ENCODE results near the gene INKA1. TPM values are rescaled to one million over a fixed set of nuclear protein-coding genes. Genes with fewer than 3 reads are reported as not detected.
A peak's percentile ranks its signal among the peaks of the same experiment; 100 is the strongest.

Gene INKA1
- total and polyA plus RNA-seq, 9 of the 15 experiments (the other 6 are each of a cell fraction or from before 2014, with no cell fraction given): 0.55 to 13.9 (median 6.7) TPM

GRCh38 chr3:49803465-49804140 lies 542 bp downstream of the INKA1 start (continued):
- peak in 1 of 2 experiments; percentile 76; a peak in 2 of 4 replicates for TF ChIP-seq MNT (conservative IDR thresholded peaks at IDR 0.05)
- TF ChIP-seq ZBTB40 (IDR thresholded peaks at IDR 0.05): no peak
- TF ChIP-seq ZBTB40 (CRISPR knock-in tag; IDR thresholded peaks at IDR 0.05): no peak
- no peak for TF ChIP-seq JUNB (CRISPR knock-in tag; conservative IDR thresholded peaks at IDR 0.05)
- no peak for TF ChIP-seq ZNF707 (CRISPR knock-in tag; conservative IDR thresholded peaks at IDR 0.05)
- no peak for TF ChIP-seq WHSC1 (IDR thresholded peaks at IDR 0.05; ENCODE audit: low read length)
- TF ChIP-seq RNF2 (IDR thresholded peaks at IDR 0.05): no peak
- TF ChIP-seq EGR1 (conservative IDR thresholded peaks at IDR 0.05): peak; percentile 19; the same call in 1 of the 2 replicates
- peak; percentile 93 for TF ChIP-seq TFAP4 (CRISPR knock-in tag; IDR thresholded peaks at IDR 0.05; ENCODE audit: borderline replicate concordance)
- 0 out of 2 replicates have a peak, but pooled peaks have one; percentile 9 for TF ChIP-seq ETS1 (conservative IDR thresholded peaks at IDR 0.05; ENCODE audit: control insufficient read depth, low read depth, low read length)
- peak in 1 of 2 experiments; percentile 65; a peak in 2 of 4 replicates for TF ChIP-seq HDAC1 (IDR thresholded peaks at IDR 0.05)
- peak; percentile 24; the same call in 1 of the 2 replicates for TF ChIP-seq CBFA2T3 (IDR thresholded peaks at IDR 0.05)
- peak; percentile 68 for TF ChIP-seq POLR2G (IDR thresholded peaks at IDR 0.05; ENCODE audit: low read depth, low read length)

All from K562 (cell line).